IMR-90 (cell line): ENCODE measurements around the gene DGAT2L6. TPM values are rescaled to one million over a fixed set of nuclear protein-coding genes. Genes with fewer than 3 reads are reported as not detected.

ENCODE experiments used
- ATAC-seq: fragments of 200-7000 bp; cut with Tn5 transposase; 2 replicates; pipeline ENCODE4 v1.9.1; 2020; ENCODE audit warnings: low read depth, mild to moderate bottlenecking, moderate library complexity
- BruUV-seq: library from RNA; stranded (reverse); fragments of 400-500 nt; replicated peaks from 2 replicates; lab custom pipeline; 2021; lab: Mats Ljungman, UMichigan
- CTCF ChIA-PET: fragments of 300-600 bp; formaldehyde crosslinking; extraction: SDS; loops from one replicate; lab custom pipeline; 2021; ENCODE audit warnings: antibody characterized with exemption; lab: Yijun Ruan, JAX
- POLR2A ChIA-PET: fragments of 300-600 bp; sonication (Branson Sonifier 250); formaldehyde crosslinking; loops from one replicate; lab custom pipeline; 2022; ENCODE audit warnings: antibody characterized with exemption; ENCODE audit not compliant: unreplicated experiment; lab: Charles Lee
- DNase-seq: peaks from one replicate; pipeline ENCODE4 v3.0.0; 2013
- H2AFZ ChIP-seq: replicated peaks from 2 replicates; pipeline ENCODE3; 2013; ENCODE audit warnings: low read length, mild to moderate bottlenecking; ENCODE audit not compliant: poor library complexity
- H2AK5ac ChIP-seq: 2 replicates; pipeline ENCODE4 v1.6.1; 2013; ENCODE audit warnings: low read depth, low read length, inconsistent platforms
- H2AK9ac ChIP-seq: replicated peaks from 2 replicates; pipeline ENCODE3; 2013; ENCODE audit warnings: mild to moderate bottlenecking, low read depth, low read length, moderate library complexity; ENCODE audit not compliant: poor library complexity
- H2BK120ac ChIP-seq: 2 replicates; pipeline ENCODE4 v1.6.1; 2013; ENCODE audit warnings: low read depth, low read length, inconsistent platforms
- H2BK15ac ChIP-seq: 3 replicates; pipeline ENCODE4 v1.6.1; 2013; ENCODE audit warnings: low read depth, low read length, inconsistent platforms
- H2BK20ac ChIP-seq: 2 replicates; pipeline ENCODE4 v1.6.1; 2013; ENCODE audit warnings: low read depth, mild to moderate bottlenecking, inconsistent platforms, low read length, moderate library complexity
- H2BK5ac ChIP-seq: 2 replicates; pipeline ENCODE4 v1.6.1; 2013; ENCODE audit warnings: mild to moderate bottlenecking, low read depth, low read length, inconsistent platforms; ENCODE audit not compliant: poor library complexity, severe bottlenecking
- H3K14ac ChIP-seq: replicated peaks from 2 replicates; pipeline ENCODE4 v1.6.1; 2013; ENCODE audit warnings: low read depth, low read length, inconsistent platforms
- H3K18ac ChIP-seq: 2 replicates; pipeline ENCODE4 v1.6.1; 2013; ENCODE audit warnings: low read depth, low read length, control low read depth
- H3K23ac ChIP-seq: 2 replicates; pipeline ENCODE4 v1.6.1; 2013; ENCODE audit warnings: low read depth, low read length, inconsistent platforms
- H3K27ac ChIP-seq: 2 replicates; pipeline ENCODE4 v1.5.1; 2013; ENCODE audit warnings: mild to moderate bottlenecking, control low read depth, low read length; ENCODE audit not compliant: insufficient read depth
- H3K27me3 ChIP-seq: 2 replicates; pipeline ENCODE4 v1.6.1; 2013; ENCODE audit warnings: low read length; ENCODE audit not compliant: control insufficient read depth, insufficient read depth
- H3K36me3 ChIP-seq: 2 replicates; pipeline ENCODE4 v1.6.1; 2013; ENCODE audit warnings: low read length, mixed read lengths; ENCODE audit not compliant: control insufficient read depth, insufficient read depth
- H3K4ac ChIP-seq: 2 replicates; pipeline ENCODE4 v1.6.1; 2013; ENCODE audit warnings: low read depth, low read length, inconsistent platforms
- H3K4me1 ChIP-seq: 2 replicates; pipeline ENCODE4 v1.6.1; 2013; ENCODE audit warnings: low read length, mixed read lengths; ENCODE audit not compliant: control insufficient read depth, insufficient read depth
- H3K4me2 ChIP-seq: 2 replicates; pipeline ENCODE4 v1.6.1; 2013; ENCODE audit warnings: low read depth, mild to moderate bottlenecking, control low read depth, low read length, moderate library complexity
- H3K4me3 ChIP-seq: 2 replicates; pipeline ENCODE4 v1.5.1; 2013; ENCODE audit warnings: low read depth, mild to moderate bottlenecking, control low read depth, low read length, moderate library complexity; ENCODE audit not compliant: insufficient read depth
- H3K56ac ChIP-seq: 2 replicates; pipeline ENCODE4 v1.6.1; 2013; ENCODE audit warnings: low read length, inconsistent platforms; ENCODE audit not compliant: insufficient read depth; ENCODE audit errors: extremely low read depth
- H3K79me1 ChIP-seq, 2 experiments: 2 replicates each; pipeline ENCODE4 v1.6.1; 2013; ENCODE audit warnings: low read length in 2 of 2, inconsistent platforms in 1 of 2, low read depth in 1 of 2
- H3K9ac ChIP-seq: 2 replicates; pipeline ENCODE4 v1.6.1; 2013; ENCODE audit warnings: low read depth, low read length, control low read depth
- H3K9me1 ChIP-seq: 2 replicates; pipeline ENCODE4 v1.6.1; 2013; ENCODE audit warnings: low read length, inconsistent platforms; ENCODE audit not compliant: insufficient read depth
- H3K9me3 ChIP-seq: 2 replicates; pipeline ENCODE4 v1.6.1; 2013; ENCODE audit warnings: low read length; ENCODE audit not compliant: control insufficient read depth, insufficient read depth
- H4K20me1 ChIP-seq: 2 replicates; pipeline ENCODE4 v1.6.1; 2013; ENCODE audit warnings: low read length, inconsistent platforms; ENCODE audit not compliant: insufficient read depth
- H4K5ac ChIP-seq: 2 replicates; pipeline ENCODE4 v1.6.1; 2013; ENCODE audit warnings: mild to moderate bottlenecking, low read depth, low read length, control low read depth
- H4K8ac ChIP-seq, 2 experiments: 2 replicates each; pipeline ENCODE4 v1.6.1; 2013; ENCODE audit warnings: low read depth in 2 of 2, low read length in 2 of 2, control low read depth in 1 of 2, inconsistent platforms in 1 of 2
- H4K91ac ChIP-seq: 2 replicates; pipeline ENCODE4 v1.6.1; 2013; ENCODE audit warnings: low read depth, low read length, inconsistent platforms; ENCODE audit not compliant: insufficient read depth
- BHLHE40 ChIP-seq: fragments of 150-350 bp; IDR thresholded peaks from 2 replicates; pipeline ENCODE4 v1.6.1; 2016; ENCODE audit warnings: mild to moderate bottlenecking, low read depth, low read length
- CEBPB ChIP-seq: IDR thresholded peaks from 2 replicates; pipeline ENCODE4 v1.6.1; 2012; ENCODE audit warnings: low read depth, low read length, improper control_type of control experiment
- CHD1 ChIP-seq: IDR thresholded peaks from 2 replicates; pipeline ENCODE4 v1.6.1; 2012; ENCODE audit warnings: low read depth, low read length, improper control_type of control experiment
- CTCF ChIP-seq: conservative IDR thresholded peaks from 2 replicates; pipeline ENCODE4 v1.5.1; 2012; ENCODE audit warnings: mild to moderate bottlenecking, low read depth, low read length, improper control_type of control experiment
- ELK1 ChIP-seq: fragments of 150-350 bp; IDR thresholded peaks from 2 replicates; pipeline ENCODE4 v1.6.1; 2016; ENCODE audit warnings: low read depth, mild to moderate bottlenecking, low read length, moderate library complexity, borderline replicate concordance
- FOS ChIP-seq: fragments of 150-350 bp; IDR thresholded peaks from 2 replicates; pipeline ENCODE4 v1.6.1; 2016; ENCODE audit warnings: low read depth, low read length
- MAFK ChIP-seq: IDR thresholded peaks from 2 replicates; pipeline ENCODE4 v1.6.1; 2012; ENCODE audit warnings: low read depth, low read length, improper control_type of control experiment
- MAZ ChIP-seq: IDR thresholded peaks from 2 replicates; pipeline ENCODE4 v1.6.1; 2012; ENCODE audit warnings: low read depth, mild to moderate bottlenecking, low read length, improper control_type of control experiment, moderate library complexity, borderline replicate concordance
- MXI1 ChIP-seq: IDR thresholded peaks from 2 replicates; pipeline ENCODE4 v1.6.1; 2012; ENCODE audit warnings: low read depth, mild to moderate bottlenecking, low read length, moderate library complexity, borderline replicate concordance
- NFE2L2 ChIP-seq: fragments of 150-350 bp; IDR thresholded peaks from 2 replicates; pipeline ENCODE4 v1.6.1; 2016; ENCODE audit warnings: low read depth, mild to moderate bottlenecking, low read length
- POLR2A ChIP-seq: IDR thresholded peaks from 2 replicates; pipeline ENCODE4 v1.6.1; 2012; ENCODE audit warnings: mild to moderate bottlenecking, low read depth, low read length
- RAD21 ChIP-seq: IDR thresholded peaks from 2 replicates; pipeline ENCODE4 v1.6.1; 2012; ENCODE audit warnings: low read length, improper control_type of control experiment
- RCOR1 ChIP-seq: IDR thresholded peaks from 2 replicates; pipeline ENCODE4 v1.6.1; 2012; ENCODE audit warnings: mild to moderate bottlenecking, low read length, improper control_type of control experiment; ENCODE audit not compliant: insufficient replicate concordance
- RFX5 ChIP-seq: IDR thresholded peaks from 2 replicates; pipeline ENCODE4 v1.8.0; 2012; ENCODE audit warnings: low read depth, mild to moderate bottlenecking, low read length, moderate library complexity
- SMC3 ChIP-seq: fragments of 150-350 bp; IDR thresholded peaks from 2 replicates; pipeline ENCODE4 v1.6.1; 2016; ENCODE audit warnings: low read depth, mild to moderate bottlenecking, antibody characterized with exemption, low read length, moderate library complexity
- USF2 ChIP-seq: fragments of 150-350 bp; IDR thresholded peaks from 2 replicates; pipeline ENCODE4 v1.6.1; 2017; ENCODE audit warnings: mild to moderate bottlenecking, antibody characterized with exemption, low read length, low read depth
- WGBS, 2 experiments: methylation state at CpG; one replicate each; pipeline versions ENCODE4 v1.1.5 to v1.1.7; 2013; ENCODE audit warnings: missing lambda C conversion rate in 2 of 2; ENCODE audit not compliant: insufficient read length in 1 of 2; ENCODE audit errors: extremely low coverage in 2 of 2; 5-methylcytosine and 5-hydroxymethylcytosine counted together
- dilution Hi-C: fragments of 300-500 bp; cut with HindIII; formaldehyde crosslinking; loops from one replicate; pipeline ENCODE4 v1.14.3; 2018; ENCODE audit warnings: low sequenced_read_pairs; ENCODE audit not compliant: unreplicated experiment
- in situ Hi-C: fragments of 300-500 bp; cut with MboI; formaldehyde crosslinking; loops from 3 replicates; pipeline ENCODE4 v1.14.3; 2019; ENCODE audit warnings: low sequenced_read_pairs, inconsistent platforms, mixed read lengths
- intact Hi-C: fragments of 100-400 bp; cut with micrococcal nuclease; formaldehyde crosslinking; loops from 2 replicates; pipeline ENCODE4 v1.10.0; 2022
- polyA plus RNA-seq, 3 experiments: library from polyadenylated mRNA; depleted of rRNA; stranded (reverse); fragments of >200 nt; gene quantifications; 2 replicates each; pipeline ENCODE4 v1.2.3, GENCODE V29; 2012; ENCODE audit warnings: low replicate concordance in 1 of 3
- total RNA-seq: library from RNA; depleted of rRNA; stranded (reverse); fragments of >200 nt; gene quantifications from 2 replicates; pipeline ENCODE4 v1.2.3, GENCODE V29; 2012

Gene DGAT2L6
- total and polyA plus RNA-seq, 2 of the 4 experiments (the other 2 are of a cell fraction) = not detected

- H3K36me3 ChIP-seq = peaks cover 1% of the 10 kb centered on the region; the same call in 1 of the 2 replicates
- no peak overlapping the region for H3K27ac ChIP-seq
- no peak overlapping the region for H4K5ac ChIP-seq
- H3K14ac ChIP-seq = no peak overlapping the region
- TF ChIP-seq BHLHE40 (no peak), FOS (no peak), MXI1 (no peak), POLR2A (no peak), ELK1 (no peak), RFX5 (no peak), RCOR1 (no peak), MAFK (no peak), CHD1 (no peak), NFE2L2 (no peak), MAZ (no peak), USF2 (no peak), SMC3 (no peak), CTCF (no peak), RAD21 (no peak), CEBPB (no peak)
- peaks cover 5 to 18% of the 10 kb centered on the region in 2 experiments; a peak in 2 of 4 replicates for H3K79me1 ChIP-seq
- H2BK15ac ChIP-seq = no peak overlapping the region
- H3K9me3 ChIP-seq = no peaks in the 10 kb centered on the region
- H3K56ac ChIP-seq = no peak overlapping the region
- no peak overlapping the region for H3K4me3 ChIP-seq
- no peak overlapping the region for H2AK9ac ChIP-seq
- no peaks in the 10 kb centered on the region; the same call in 1 of the 2 replicates for H4K20me1 ChIP-seq
- no peak overlapping the region for H3K9ac ChIP-seq
- no peak overlapping the region for H4K8ac ChIP-seq
- ChIA-PET CTCF (interaction anchor here (0.7 kb wide), 1 partner anchor 728 kb away, joined by 3 read pairs; no protein-coding TSS in a partner anchor), POLR2A (no interaction called here)
- H3K27me3 ChIP-seq = no peaks in the 10 kb centered on the region; the same call in 1 of the 2 replicates
- H4K91ac ChIP-seq = no peak overlapping the region
- ATAC-seq = no peak
- H3K23ac ChIP-seq = no peak overlapping the region
- H2AFZ ChIP-seq = no peak overlapping the region
- no peak overlapping the region for H3K4ac ChIP-seq
- H3K9me1 ChIP-seq = no peaks in the 10 kb centered on the region
- H2AK5ac ChIP-seq = no peak overlapping the region
- dilution Hi-C loops = no loop called here
- no TSS peak for BruUV-seq
- H3K4me1 ChIP-seq = no peaks in the 10 kb centered on the region
- H2BK20ac ChIP-seq = no peak overlapping the region
- H2BK120ac ChIP-seq = no peak overlapping the region
- H2BK5ac ChIP-seq = no peak overlapping the region
- intact Hi-C loops = loop anchor here (2.0 to 5.0 kb wide), 2 partner anchors 131 to 160 kb away; partner anchors contain the start of gene KIF4A
- in situ Hi-C loops = no loop called here
- H3K4me2 ChIP-seq = no peak overlapping the region
- no peak for DNase-seq
- no CpG with 5 or more reads among the region's 4 CpGs for WGBS, 2 experiments
- H3K18ac ChIP-seq = no peak overlapping the region
Measured at GRCh38 chrX:70132224-70132623, 45.1 kb upstream of the DGAT2L6 start.
